ENCODE measurements around the gene HERC3.

Gene HERC3

DNA sequence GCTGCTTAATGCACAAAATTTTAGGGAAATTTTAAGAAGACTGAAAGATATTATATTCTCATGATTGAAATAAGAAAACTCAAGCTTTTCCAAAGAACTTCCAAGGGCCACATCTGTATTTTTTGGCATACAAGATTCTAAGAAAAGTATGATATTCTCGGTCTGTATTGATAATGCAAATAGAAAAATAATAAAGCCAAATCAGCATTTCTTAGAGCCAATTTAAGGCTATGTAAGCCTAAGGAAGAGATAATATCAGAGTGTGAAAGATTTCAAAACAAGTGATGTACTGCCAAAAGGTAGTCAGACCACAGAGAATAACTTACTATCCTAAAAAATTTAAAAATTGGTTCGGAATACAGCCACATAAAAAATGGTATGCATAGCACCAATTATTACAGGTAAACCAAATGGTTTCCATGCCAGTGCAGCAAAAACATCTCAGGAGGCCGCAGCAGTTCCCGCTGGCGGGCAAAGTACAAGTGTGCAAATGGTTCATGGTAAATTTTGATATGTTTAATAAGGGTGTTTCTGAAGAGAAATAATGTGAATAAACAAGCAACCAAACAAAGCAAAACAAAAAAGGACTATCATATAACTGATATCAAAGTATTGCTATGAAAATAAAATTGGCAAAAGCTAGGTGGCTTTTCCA lies 140.6 kb downstream of the HERC3 start:
- H3K4me3 ChIP-seq (ENCODE audit: low read depth, low read length), result no peak overlapping the region
- peaks cover 9% of the 10 kb centered on the region for H3K4me1 ChIP-seq (ENCODE audit: control insufficient read depth, insufficient read depth, low read length)
- no peaks in the 10 kb centered on the region for H3K9me3 ChIP-seq (ENCODE audit: control insufficient read depth, insufficient read depth, low read length)
- H3K9ac ChIP-seq (ENCODE audit: low read depth, low read length), result no peak overlapping the region
- H3K27me3 ChIP-seq (ENCODE audit: control insufficient read depth, insufficient read depth, low read length), result no peaks in the 10 kb centered on the region
- no peak overlapping the region for H3K27ac ChIP-seq (ENCODE audit: low read depth, low read length)
- H3K36me3 ChIP-seq (ENCODE audit: control insufficient read depth, insufficient read depth, low read length), result peaks cover 27% of the 10 kb centered on the region

GRCh38 chr4:88734403-88734949 lies 142.2 kb downstream of the HERC3 start:
- no peaks in the 10 kb centered on the region for H3K27me3 ChIP-seq (ENCODE audit: control insufficient read depth, insufficient read depth, low read length)
- H3K4me3 ChIP-seq (ENCODE audit: low read depth, low read length), result no peak overlapping the region
- peaks cover 24% of the 10 kb centered on the region for H3K4me1 ChIP-seq (ENCODE audit: control insufficient read depth, insufficient read depth, low read length)
- H3K36me3 ChIP-seq (ENCODE audit: control insufficient read depth, insufficient read depth, low read length), result peaks cover 15% of the 10 kb centered on the region; the same call in 1 of the 2 replicates
- no peak overlapping the region for H3K27ac ChIP-seq (ENCODE audit: low read depth, low read length)
- H3K9me3 ChIP-seq (ENCODE audit: control insufficient read depth, insufficient read depth, low read length), result no peaks in the 10 kb centered on the region
- H3K9ac ChIP-seq (ENCODE audit: low read depth, low read length), result no peak overlapping the region

DNA sequence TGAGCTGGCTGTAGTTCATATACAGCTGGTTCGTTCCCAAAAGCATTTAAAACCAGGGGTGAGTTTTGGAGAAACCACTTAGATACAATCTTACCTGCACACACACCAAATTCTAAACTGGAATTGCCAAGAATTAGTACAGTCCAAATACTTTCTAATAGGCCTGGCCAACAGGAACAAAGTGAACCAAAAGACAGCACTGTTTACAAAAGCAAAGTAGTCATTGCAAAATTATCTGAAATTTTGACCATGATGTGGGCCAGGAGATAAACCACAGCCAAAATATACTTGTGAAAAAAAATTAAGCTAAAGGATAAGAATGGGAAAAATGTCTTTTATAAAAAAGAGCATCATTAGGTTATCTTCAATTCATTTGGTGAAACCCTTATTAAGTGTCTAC lies 143.3 kb downstream of the HERC3 start:
- peaks cover 31% of the 10 kb centered on the region for H3K4me1 ChIP-seq (ENCODE audit: control insufficient read depth, insufficient read depth, low read length)
- H3K27me3 ChIP-seq (ENCODE audit: control insufficient read depth, insufficient read depth, low read length), result no peaks in the 10 kb centered on the region
- H3K9ac ChIP-seq (ENCODE audit: low read depth, low read length), result no peak overlapping the region
- H3K9me3 ChIP-seq (ENCODE audit: control insufficient read depth, insufficient read depth, low read length), result no peaks in the 10 kb centered on the region
- peaks cover 12% of the 10 kb centered on the region; the same call in 1 of the 2 replicates for H3K36me3 ChIP-seq (ENCODE audit: control insufficient read depth, insufficient read depth, low read length)
- no peak overlapping the region for H3K27ac ChIP-seq (ENCODE audit: low read depth, low read length)
- H3K4me3 ChIP-seq (ENCODE audit: low read depth, low read length), result no peak overlapping the region

DNA sequence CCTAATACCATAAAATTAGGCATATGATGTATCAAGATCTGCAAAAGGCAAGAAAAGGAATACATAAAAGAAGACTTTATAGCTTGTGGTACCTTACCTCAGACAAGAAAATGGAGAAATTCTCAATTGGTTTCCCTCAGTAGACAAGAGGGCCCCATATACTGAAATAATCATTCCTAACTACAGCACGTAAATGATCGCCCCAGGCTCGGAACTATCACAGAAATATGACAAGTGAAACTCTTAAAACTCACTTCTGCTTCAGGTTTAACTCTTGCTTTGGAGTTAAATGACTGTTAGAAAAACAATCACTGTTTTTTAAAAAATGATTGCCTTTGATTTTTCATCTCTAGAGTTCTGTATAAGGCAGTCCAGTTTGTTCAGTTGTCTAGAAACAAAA lies 144.0 kb downstream of the HERC3 start:
- Histone ChIP-seq H3K36me3 (ENCODE audit: control insufficient read depth, insufficient read depth, low read length) (peaks cover 11% of the 10 kb centered on the region; the same call in 1 of the 2 replicates), H3K27ac (ENCODE audit: low read depth, low read length) (no peak overlapping the region), H3K4me3 (ENCODE audit: low read depth, low read length) (no peak overlapping the region), H3K9me3 (ENCODE audit: control insufficient read depth, insufficient read depth, low read length) (no peaks in the 10 kb centered on the region), H3K4me1 (ENCODE audit: control insufficient read depth, insufficient read depth, low read length) (peaks cover 31% of the 10 kb centered on the region), H3K27me3 (ENCODE audit: control insufficient read depth, insufficient read depth, low read length) (no peaks in the 10 kb centered on the region), H3K9ac (ENCODE audit: low read depth, low read length) (no peak overlapping the region)

GRCh38 chr4:88737307-88737941 lies 145.1 kb downstream of the HERC3 start:
- no peaks in the 10 kb centered on the region for H3K9me3 ChIP-seq (ENCODE audit: control insufficient read depth, insufficient read depth, low read length)
- H3K36me3 ChIP-seq (ENCODE audit: control insufficient read depth, insufficient read depth, low read length), result peaks cover 6% of the 10 kb centered on the region; the same call in 1 of the 2 replicates
- H3K4me3 ChIP-seq (ENCODE audit: low read depth, low read length), result no peak overlapping the region
- H3K27ac ChIP-seq (ENCODE audit: low read depth, low read length), result no peak overlapping the region
- no peak overlapping the region for H3K9ac ChIP-seq (ENCODE audit: low read depth, low read length)
- H3K4me1 ChIP-seq (ENCODE audit: control insufficient read depth, insufficient read depth, low read length), result peaks cover 31% of the 10 kb centered on the region
- H3K27me3 ChIP-seq (ENCODE audit: control insufficient read depth, insufficient read depth, low read length), result no peaks in the 10 kb centered on the region

DNA sequence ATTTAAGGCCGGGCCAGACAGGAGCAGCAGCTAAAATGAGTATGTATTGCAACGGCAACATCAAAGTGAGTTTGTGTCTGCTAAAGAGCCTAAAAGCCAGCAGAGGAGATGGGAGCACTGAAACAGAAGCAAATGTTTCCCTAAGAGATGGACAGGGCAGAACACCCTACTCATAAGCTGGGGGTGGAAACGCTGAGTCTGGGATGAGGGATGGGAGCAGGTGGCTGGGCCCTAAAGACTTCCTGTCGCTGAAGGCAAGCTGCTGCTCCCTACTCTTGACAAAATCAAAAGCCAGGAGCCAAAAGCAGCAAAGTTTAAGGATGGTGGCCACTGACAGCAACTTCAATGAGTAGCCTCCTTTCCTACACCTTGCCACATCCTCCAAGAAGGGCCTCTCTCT lies 145.9 kb downstream of the HERC3 start:
- no peaks in the 10 kb centered on the region for H3K27me3 ChIP-seq (ENCODE audit: control insufficient read depth, insufficient read depth, low read length)
- no peaks in the 10 kb centered on the region for H3K9me3 ChIP-seq (ENCODE audit: control insufficient read depth, insufficient read depth, low read length)
- peaks cover 6% of the 10 kb centered on the region; the same call in 1 of the 2 replicates for H3K36me3 ChIP-seq (ENCODE audit: control insufficient read depth, insufficient read depth, low read length)
- H3K4me3 ChIP-seq (ENCODE audit: low read depth, low read length), result no peak overlapping the region
- H3K4me1 ChIP-seq (ENCODE audit: control insufficient read depth, insufficient read depth, low read length), result peaks cover 31% of the 10 kb centered on the region
- peak overlapping the region; percentile 63 for H3K27ac ChIP-seq (ENCODE audit: low read depth, low read length)
- no peak overlapping the region for H3K9ac ChIP-seq (ENCODE audit: low read depth, low read length)

DNA sequence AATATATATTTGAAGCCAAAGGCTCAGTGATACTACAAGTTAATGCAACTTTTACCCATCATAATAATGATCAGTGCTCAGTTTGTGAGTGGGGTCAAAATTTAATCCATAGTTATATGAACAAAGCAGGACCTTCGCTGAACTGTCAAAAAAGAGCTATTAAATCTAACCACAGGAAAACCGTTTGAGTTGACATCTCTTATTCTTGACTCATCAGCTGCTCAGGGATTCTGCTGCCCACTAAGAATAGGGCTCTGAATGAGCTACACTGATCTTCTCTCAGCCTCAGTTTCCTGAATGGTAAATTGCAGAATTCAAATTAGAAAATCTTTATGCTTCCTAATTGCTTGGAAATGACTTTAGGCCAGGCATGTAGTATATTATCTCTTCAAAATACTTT lies 150.3 kb downstream of the HERC3 start:
- no peak overlapping the region for H3K4me3 ChIP-seq (ENCODE audit: low read depth, low read length)
- no peak overlapping the region for H3K9ac ChIP-seq (ENCODE audit: low read depth, low read length)
- H3K4me1 ChIP-seq (ENCODE audit: control insufficient read depth, insufficient read depth, low read length), result peaks cover 30% of the 10 kb centered on the region
- no peaks in the 10 kb centered on the region for H3K9me3 ChIP-seq (ENCODE audit: control insufficient read depth, insufficient read depth, low read length)
- H3K27ac ChIP-seq (ENCODE audit: low read depth, low read length), result no peak overlapping the region
- H3K27me3 ChIP-seq (ENCODE audit: control insufficient read depth, insufficient read depth, low read length), result no peaks in the 10 kb centered on the region
- H3K36me3 ChIP-seq (ENCODE audit: control insufficient read depth, insufficient read depth, low read length), result peaks cover 24% of the 10 kb centered on the region

GRCh38 chr4:88743696-88744095 lies 151.4 kb downstream of the HERC3 start:
- peaks cover 32% of the 10 kb centered on the region for H3K36me3 ChIP-seq (ENCODE audit: control insufficient read depth, insufficient read depth, low read length)
- H3K4me1 ChIP-seq (ENCODE audit: control insufficient read depth, insufficient read depth, low read length), result peaks cover 19% of the 10 kb centered on the region
- H3K27me3 ChIP-seq (ENCODE audit: control insufficient read depth, insufficient read depth, low read length), result no peaks in the 10 kb centered on the region
- no peak overlapping the region for H3K27ac ChIP-seq (ENCODE audit: low read depth, low read length)
- H3K9ac ChIP-seq (ENCODE audit: low read depth, low read length), result no peak overlapping the region
- H3K4me3 ChIP-seq (ENCODE audit: low read depth, low read length), result no peak overlapping the region
- H3K9me3 ChIP-seq (ENCODE audit: control insufficient read depth, insufficient read depth, low read length), result no peaks in the 10 kb centered on the region

DNA sequence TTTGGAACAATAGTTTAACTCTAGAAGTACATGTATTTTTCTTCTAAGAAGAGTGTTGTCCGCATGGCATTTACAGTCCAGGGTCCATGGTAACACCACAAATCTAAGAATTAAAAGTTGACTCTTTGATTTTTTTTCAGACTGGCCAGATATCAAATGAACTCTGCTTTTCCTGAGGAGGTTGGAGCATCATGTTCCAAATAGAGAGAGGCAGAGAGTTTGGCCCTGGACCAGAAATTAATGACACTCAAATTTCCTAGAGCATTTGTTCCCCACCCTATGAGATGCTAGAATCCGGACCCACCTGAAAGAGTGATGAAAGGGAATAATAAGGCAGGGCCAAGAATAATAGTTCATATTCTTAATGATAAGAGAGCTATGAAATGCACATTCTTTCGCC lies 152.3 kb downstream of the HERC3 start:
- H3K9ac ChIP-seq (ENCODE audit: low read depth, low read length), result no peak overlapping the region
- H3K36me3 ChIP-seq (ENCODE audit: control insufficient read depth, insufficient read depth, low read length), result peaks cover 41% of the 10 kb centered on the region
- no peak overlapping the region for H3K27ac ChIP-seq (ENCODE audit: low read depth, low read length)
- H3K9me3 ChIP-seq (ENCODE audit: control insufficient read depth, insufficient read depth, low read length), result no peaks in the 10 kb centered on the region
- H3K4me3 ChIP-seq (ENCODE audit: low read depth, low read length), result no peak overlapping the region
- peaks cover 13% of the 10 kb centered on the region; the same call in 1 of the 2 replicates for H3K4me1 ChIP-seq (ENCODE audit: control insufficient read depth, insufficient read depth, low read length)
- H3K27me3 ChIP-seq (ENCODE audit: control insufficient read depth, insufficient read depth, low read length), result no peaks in the 10 kb centered on the region

- Histone ChIP-seq H3K36me3 (ENCODE audit: control insufficient read depth, insufficient read depth, low read length) (peaks cover 47% of the 10 kb centered on the region), H3K27me3 (ENCODE audit: control insufficient read depth, insufficient read depth, low read length) (no peaks in the 10 kb centered on the region), H3K9ac (ENCODE audit: low read depth, low read length) (no peak overlapping the region), H3K4me3 (ENCODE audit: low read depth, low read length) (no peak overlapping the region), H3K4me1 (ENCODE audit: control insufficient read depth, insufficient read depth, low read length) (peaks cover 7% of the 10 kb centered on the region; the same call in 1 of the 2 replicates), H3K9me3 (ENCODE audit: control insufficient read depth, insufficient read depth, low read length) (no peaks in the 10 kb centered on the region), H3K27ac (ENCODE audit: low read depth, low read length) (no peak overlapping the region)
These were observed 152.9 kb downstream of the HERC3 start for GRCh38 chr4:88745175-88745574.

GRCh38 chr4:88745581-88746163 lies 153.4 kb downstream of the HERC3 start:
- H3K9ac ChIP-seq (ENCODE audit: low read depth, low read length), result no peak overlapping the region
- no peak overlapping the region for H3K4me3 ChIP-seq (ENCODE audit: low read depth, low read length)
- no peaks in the 10 kb centered on the region for H3K27me3 ChIP-seq (ENCODE audit: control insufficient read depth, insufficient read depth, low read length)
- H3K27ac ChIP-seq (ENCODE audit: low read depth, low read length), result no peak overlapping the region
- no peaks in the 10 kb centered on the region for H3K9me3 ChIP-seq (ENCODE audit: control insufficient read depth, insufficient read depth, low read length)
- peaks cover 50% of the 10 kb centered on the region for H3K36me3 ChIP-seq (ENCODE audit: control insufficient read depth, insufficient read depth, low read length)
- peaks cover 5% of the 10 kb centered on the region; the same call in 1 of the 2 replicates for H3K4me1 ChIP-seq (ENCODE audit: control insufficient read depth, insufficient read depth, low read length)
